GM23248 (cell line): ENCODE results near the gene PLCD3. TPM values are rescaled to one million over a fixed set of nuclear protein-coding genes. Genes with fewer than 3 reads are reported as not detected.
A peak's percentile ranks its signal among the peaks of the same experiment; 100 is the strongest.
"Not testable (repeated sequence)": the region's sequence is repeated elsewhere in the genome, so short reads cannot be mapped to it uniquely, and the experiment has no call there.

Source experiments
- DNase-seq: peaks from one replicate; pipeline ENCODE4 v3.0.0-alpha.2; 2015
- H2AFZ ChIP-seq: fragments of 200-600 bp; sonication (generic); 2 replicates; pipeline ENCODE4 v1.6.1; 2016; ENCODE audit warnings: antibody characterized with exemption
- H3F3A ChIP-seq: fragments of 200-600 bp; sonication (generic); 2 replicates; pipeline ENCODE4 v1.6.1; 2016; ENCODE audit warnings: mild to moderate bottlenecking, antibody characterized with exemption, mixed run types; ENCODE audit not compliant: insufficient read depth
- H3K27ac ChIP-seq: fragments of 200-600 bp; sonication (generic); 2 replicates; pipeline ENCODE4 v1.5.1; 2016; ENCODE audit warnings: mild to moderate bottlenecking
- H3K27me3 ChIP-seq: fragments of 200-600 bp; sonication (generic); replicated peaks from 2 replicates; pipeline ENCODE4 v1.6.1; 2016; ENCODE audit warnings: mild to moderate bottlenecking; ENCODE audit not compliant: insufficient read depth
- H3K36me3 ChIP-seq: fragments of 200-600 bp; sonication (generic); 2 replicates; pipeline ENCODE4 v1.6.1; 2016; ENCODE audit warnings: low read depth, mild to moderate bottlenecking
- H3K4me1 ChIP-seq: fragments of 200-600 bp; sonication (generic); 2 replicates; pipeline ENCODE4 v1.6.1; 2016; ENCODE audit warnings: mild to moderate bottlenecking; ENCODE audit not compliant: insufficient read depth
- H3K4me2 ChIP-seq: fragments of 200-600 bp; sonication (generic); one replicate; pipeline ENCODE4 v1.6.1; 2016; ENCODE audit warnings: mild to moderate bottlenecking; ENCODE audit not compliant: unreplicated experiment
- H3K4me3 ChIP-seq: fragments of 200-600 bp; sonication (generic); 2 replicates; pipeline ENCODE4 v1.5.1; 2016; ENCODE audit warnings: mild to moderate bottlenecking
- H3K79me2 ChIP-seq: fragments of 200-600 bp; sonication (generic); 2 replicates; pipeline ENCODE4 v1.6.1; 2016; ENCODE audit warnings: mild to moderate bottlenecking; ENCODE audit not compliant: insufficient read depth
- H3K9ac ChIP-seq: fragments of 200-600 bp; sonication (generic); 2 replicates; pipeline ENCODE4 v1.6.1; 2016; ENCODE audit warnings: mild to moderate bottlenecking
- H3K9me2 ChIP-seq: fragments of 200-600 bp; sonication (generic); 2 replicates; pipeline ENCODE4 v1.6.1; 2016; ENCODE audit warnings: mixed run types, mild to moderate bottlenecking, moderate library complexity; ENCODE audit not compliant: insufficient read depth
- H3K9me3 ChIP-seq: fragments of 200-600 bp; sonication (generic); one replicate; pipeline ENCODE4 v1.6.1; 2017; ENCODE audit warnings: low read depth
- H4K20me1 ChIP-seq: fragments of 200-600 bp; sonication (generic); 2 replicates; pipeline ENCODE4 v1.6.0; 2016; ENCODE audit not compliant: insufficient read depth
- EZH2 ChIP-seq: fragments of 200-600 bp; sonication (generic); IDR thresholded peaks from 2 replicates; pipeline ENCODE4 v1.6.1; 2018; ENCODE audit warnings: antibody characterized with exemption, mild to moderate bottlenecking; ENCODE audit not compliant: insufficient read depth, poor library complexity, severe bottlenecking
- EZH2phosphoT487 ChIP-seq: fragments of 200-600 bp; sonication (generic); IDR thresholded peaks from 2 replicates; pipeline ENCODE4 v1.6.1; 2018; ENCODE audit warnings: antibody characterized with exemption, moderate library complexity, mild to moderate bottlenecking, low read depth; ENCODE audit not compliant: insufficient read depth
- WGBS, 2 experiments: methylation state at CpG; one replicate each; pipeline ENCODE4 v1.1.6; 2015 to 2017; ENCODE audit warnings: low lambda C conversion rate in 2 of 2, low coverage in 1 of 2; ENCODE audit errors: missing lambda C conversion rate in 2 of 2; 5-methylcytosine and 5-hydroxymethylcytosine counted together
- in situ Hi-C: fragments of 300-500 bp; cut with MboI; formaldehyde crosslinking; loops from 2 replicates; pipeline ENCODE4 v1.15.0; 2020
- polyA plus RNA-seq: library from polyadenylated mRNA; unstranded; fragments of >200 nt; fragmentation: Nextera tagmentation; extraction: Ambion mirVana; gene quantifications from 2 replicates; pipeline ENCODE4 v1.2.1, GENCODE V29; 2016
- total RNA-seq: library from RNA; depleted of rRNA; stranded (reverse); fragments of >200 nt; shearing (Covaris generic); gene quantifications from 2 replicates; pipeline ENCODE4 v1.2.3, GENCODE V29; 2014

The PLCD3 gene
- total and polyA plus RNA-seq, 2 experiments from 2014 or later: 17.1 to 30.2 TPM

- H2AFZ ChIP-seq: 0 out of 2 replicates have a peak overlapping the region, but pooled peaks have one; percentile 31
- peaks cover 62% of the 10 kb centered on the region for H3K79me2 ChIP-seq
- in situ Hi-C loops: loop anchor here (10.0 kb wide), 1 partner anchor 73 kb away; the partner anchor contains the start of gene DCAKD
- H3K4me1 ChIP-seq: peaks cover 46% of the 10 kb centered on the region
- H3K27me3 ChIP-seq: no peaks in the 10 kb centered on the region
- peak overlapping the region; percentile 16; the same call in 1 of the 2 replicates for H3K9ac ChIP-seq
- H3F3A ChIP-seq: no peaks in the 10 kb centered on the region
- H3K4me2 ChIP-seq: peak overlapping the region; percentile 39
- H3K4me3 ChIP-seq: no peak overlapping the region
- DNase-seq: peak; percentile 57
- no peak for TF ChIP-seq EZH2phosphoT487
- TF ChIP-seq EZH2: no peak
- H4K20me1 ChIP-seq: no peaks in the 10 kb centered on the region
- 26 to 35% methylated on average over 18 to 20 of the region's 20 CpGs for WGBS, 2 experiments
- no peak overlapping the region for H3K27ac ChIP-seq
- no peaks in the 10 kb centered on the region for H3K9me3 ChIP-seq
- no peaks in the 10 kb centered on the region for H3K36me3 ChIP-seq
- no peaks in the 10 kb centered on the region for H3K9me2 ChIP-seq
Observed at GRCh38 chr17:45127548-45128300, 4.6 kb downstream of the PLCD3 start.

- H3K9ac ChIP-seq: no peak overlapping the region
- H3K27me3 ChIP-seq: no peaks in the 10 kb centered on the region
- no peak for DNase-seq
- H2AFZ ChIP-seq: no peak overlapping the region
- H4K20me1 ChIP-seq: no peaks in the 10 kb centered on the region
- in situ Hi-C loops: loop anchor here (10.0 kb wide), 1 partner anchor 72 kb away; the partner anchor contains the start of gene DCAKD
- WGBS, 2 experiments: 95 to 98% methylated on average over 8 of the region's 8 CpGs
- no peak for TF ChIP-seq EZH2phosphoT487
- no peak for TF ChIP-seq EZH2
- H3K79me2 ChIP-seq: peaks cover 67% of the 10 kb centered on the region
- H3K4me1 ChIP-seq: peaks cover 51% of the 10 kb centered on the region
- no peak overlapping the region for H3K4me2 ChIP-seq
- H3F3A ChIP-seq: no peaks in the 10 kb centered on the region
- no peaks in the 10 kb centered on the region for H3K36me3 ChIP-seq
- no peaks in the 10 kb centered on the region for H3K9me2 ChIP-seq
- H3K27ac ChIP-seq: no peak overlapping the region
- H3K4me3 ChIP-seq: no peak overlapping the region
- H3K9me3 ChIP-seq: no peaks in the 10 kb centered on the region
Observed at GRCh38 chr17:45127207-45127547, 5.1 kb downstream of the PLCD3 start.

- WGBS, 2 experiments: 99% methylated on average over 8 of the region's 8 CpGs
- in situ Hi-C loops: loop anchor here (10.0 kb wide), 1 partner anchor 71 kb away; the partner anchor contains the start of gene DCAKD
- no peaks in the 10 kb centered on the region for H4K20me1 ChIP-seq
- peaks cover 44% of the 10 kb centered on the region for H3K4me1 ChIP-seq
- no peak overlapping the region for H3K4me2 ChIP-seq
- no peak overlapping the region for H3K4me3 ChIP-seq
- TF ChIP-seq EZH2phosphoT487: no peak
- TF ChIP-seq EZH2: no peak
- H3K9me2 ChIP-seq: no peaks in the 10 kb centered on the region
- no peak overlapping the region for H2AFZ ChIP-seq
- H3K9me3 ChIP-seq: no peaks in the 10 kb centered on the region
- H3K9ac ChIP-seq: no peak overlapping the region
- no peak overlapping the region for H3K27ac ChIP-seq
- no peaks in the 10 kb centered on the region for H3K27me3 ChIP-seq
- DNase-seq: no peak
- no peaks in the 10 kb centered on the region for H3F3A ChIP-seq
- H3K79me2 ChIP-seq: peaks cover 56% of the 10 kb centered on the region
- no peaks in the 10 kb centered on the region for H3K36me3 ChIP-seq
Observed at GRCh38 chr17:45125509-45125908, 6.8 kb downstream of the PLCD3 start.

DNA sequence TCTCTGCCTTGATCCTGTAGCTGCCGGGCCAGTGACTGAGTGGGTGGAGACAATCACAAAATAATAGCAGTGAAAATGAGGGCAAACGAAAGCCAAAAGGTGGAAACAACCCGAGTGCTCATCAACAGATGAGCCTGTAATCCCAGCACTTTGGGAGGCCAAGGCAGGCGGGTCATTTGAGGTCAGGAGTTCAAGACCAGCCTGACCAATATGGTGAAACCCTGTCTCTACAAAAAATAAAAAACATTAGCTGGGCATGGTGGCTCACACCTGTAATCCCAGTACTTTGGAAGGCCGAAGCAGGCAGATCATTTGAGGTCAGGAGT lies 7.6 kb downstream of the PLCD3 start:
- not testable (repeated sequence) for H3F3A ChIP-seq, DNase-seq, H4K20me1 ChIP-seq, H3K9me3 ChIP-seq, H3K9me2 ChIP-seq, H3K4me2 ChIP-seq, H3K27me3 ChIP-seq, H3K4me3 ChIP-seq, H3K36me3 ChIP-seq
- peaks cover 43% of the 10 kb centered on the region for H3K4me1 ChIP-seq
- WGBS, 2 experiments: 69 to 71% methylated on average over 5 of the region's 5 CpGs
- peak overlapping the region; percentile 57 for H3K27ac ChIP-seq
- H2AFZ ChIP-seq: peak overlapping the region; percentile 56; the same call in 1 of the 2 replicates
- in situ Hi-C loops: loop anchor here (5.0 to 10.0 kb wide), 2 partner anchors 70 to 202 kb away; partner anchors contain the start of gene DCAKD
- peak overlapping the region; percentile 74 for H3K9ac ChIP-seq
- H3K79me2 ChIP-seq: peaks cover 54% of the 10 kb centered on the region
